WERI-Rb-1 (cell line): Measurements from ENCODE around the gene FTCD.

ENCODE experiments used
- DNase-seq: peaks from one replicate; pipeline ENCODE4 v3.0.0-alpha.2; 2020
- H3K27ac ChIP-seq: fragments of 250-450 bp; sonication (Bioruptor Pico); 2 replicates; pipeline ENCODE4 v1.5.1; 2020; ENCODE audit warnings: mild to moderate bottlenecking, moderate library complexity
- H3K27me3 ChIP-seq: fragments of 250-450 bp; sonication (Bioruptor Pico); 2 replicates; pipeline ENCODE4 v1.5.1; 2021; ENCODE audit warnings: mild to moderate bottlenecking, low read depth, moderate library complexity; ENCODE audit not compliant: insufficient read depth, severe bottlenecking
- H3K36me3 ChIP-seq: fragments of 250-450 bp; sonication (Bioruptor Pico); 2 replicates; pipeline ENCODE4 v1.5.1; 2020; ENCODE audit warnings: mild to moderate bottlenecking, moderate library complexity
- H3K4me3 ChIP-seq: 2 replicates; pipeline ENCODE4 v1.5.1; 2011; ENCODE audit warnings: low read depth, mild to moderate bottlenecking, control low read depth, low read length
- H3K9me3 ChIP-seq: fragments of 250-450 bp; sonication (Bioruptor Pico); 2 replicates; pipeline ENCODE4 v1.5.1; 2021; ENCODE audit warnings: mild to moderate bottlenecking, moderate library complexity; ENCODE audit not compliant: severe bottlenecking
- TF ChIP-seq, protein P1 (sequence below): IDR thresholded peaks from 2 replicates; pipeline ENCODE4 v1.5.1; 2011; ENCODE audit warnings: low read depth, mild to moderate bottlenecking, control low read depth, inconsistent platforms, low read length

Gene FTCD

DNA sequence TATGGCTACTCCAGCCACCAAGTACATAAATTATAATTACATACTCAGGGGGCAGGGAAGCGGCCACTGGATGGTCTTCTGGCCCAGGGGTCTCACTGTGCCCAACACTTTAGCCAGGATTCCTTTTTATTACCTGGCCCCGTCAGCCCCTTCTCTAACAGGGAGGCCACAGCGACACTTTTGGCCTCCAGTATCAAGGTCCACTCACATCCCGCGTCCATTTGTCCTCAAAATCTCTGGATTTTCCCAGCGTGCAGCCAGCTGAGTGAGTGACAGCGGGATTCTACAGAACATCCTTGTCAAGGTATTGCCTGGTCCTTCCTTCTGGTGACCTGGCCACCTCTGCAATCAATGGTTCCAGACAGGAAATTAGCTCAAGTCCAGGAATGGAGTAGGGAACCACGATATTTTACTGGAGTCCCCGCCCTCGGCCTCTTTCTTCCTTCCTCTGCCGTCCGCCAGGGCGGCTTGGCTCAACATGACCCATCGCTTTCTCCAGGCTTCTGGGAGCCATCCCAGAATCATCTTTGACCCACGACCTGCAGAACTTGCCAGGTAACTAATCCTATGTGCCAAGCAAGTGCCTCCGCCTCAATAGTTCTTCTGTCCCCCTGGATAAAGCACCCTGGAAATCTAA lies 60.2 kb downstream of the FTCD start:
- Histone ChIP-seq H3K4me3 (no peak overlapping the region), H3K36me3 (no peaks in the 10 kb centered on the region), H3K27me3 (no peaks in the 10 kb centered on the region), H3K9me3 (no peaks in the 10 kb centered on the region), H3K27ac (no peak overlapping the region)
- TF ChIP-seq, protein P1, sequence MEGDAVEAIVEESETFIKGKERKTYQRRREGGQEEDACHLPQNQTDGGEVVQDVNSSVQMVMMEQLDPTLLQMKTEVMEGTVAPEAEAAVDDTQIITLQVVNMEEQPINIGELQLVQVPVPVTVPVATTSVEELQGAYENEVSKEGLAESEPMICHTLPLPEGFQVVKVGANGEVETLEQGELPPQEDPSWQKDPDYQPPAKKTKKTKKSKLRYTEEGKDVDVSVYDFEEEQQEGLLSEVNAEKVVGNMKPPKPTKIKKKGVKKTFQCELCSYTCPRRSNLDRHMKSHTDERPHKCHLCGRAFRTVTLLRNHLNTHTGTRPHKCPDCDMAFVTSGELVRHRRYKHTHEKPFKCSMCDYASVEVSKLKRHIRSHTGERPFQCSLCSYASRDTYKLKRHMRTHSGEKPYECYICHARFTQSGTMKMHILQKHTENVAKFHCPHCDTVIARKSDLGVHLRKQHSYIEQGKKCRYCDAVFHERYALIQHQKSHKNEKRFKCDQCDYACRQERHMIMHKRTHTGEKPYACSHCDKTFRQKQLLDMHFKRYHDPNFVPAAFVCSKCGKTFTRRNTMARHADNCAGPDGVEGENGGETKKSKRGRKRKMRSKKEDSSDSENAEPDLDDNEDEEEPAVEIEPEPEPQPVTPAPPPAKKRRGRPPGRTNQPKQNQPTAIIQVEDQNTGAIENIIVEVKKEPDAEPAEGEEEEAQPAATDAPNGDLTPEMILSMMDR: no peak
- no peak for DNase-seq

- H3K27ac ChIP-seq: no peak overlapping the region
- TF ChIP-seq, protein P1: no peak
- H3K36me3 ChIP-seq: no peaks in the 10 kb centered on the region
- no peaks in the 10 kb centered on the region for H3K27me3 ChIP-seq
- H3K9me3 ChIP-seq: no peaks in the 10 kb centered on the region
- DNase-seq: no peak
- H3K4me3 ChIP-seq: no peak overlapping the region
Observed at GRCh38 chr21:46094401-46095082, 60.8 kb downstream of the FTCD start.

GRCh38 chr21:46093668-46094400 lies 61.5 kb downstream of the FTCD start:
- Histone ChIP-seq H3K36me3 (no peaks in the 10 kb centered on the region), H3K27ac (no peak overlapping the region), H3K27me3 (no peaks in the 10 kb centered on the region), H3K4me3 (no peak overlapping the region), H3K9me3 (peaks cover 5% of the 10 kb centered on the region)
- TF ChIP-seq, protein P1: no peak
- DNase-seq: no peak

DNA sequence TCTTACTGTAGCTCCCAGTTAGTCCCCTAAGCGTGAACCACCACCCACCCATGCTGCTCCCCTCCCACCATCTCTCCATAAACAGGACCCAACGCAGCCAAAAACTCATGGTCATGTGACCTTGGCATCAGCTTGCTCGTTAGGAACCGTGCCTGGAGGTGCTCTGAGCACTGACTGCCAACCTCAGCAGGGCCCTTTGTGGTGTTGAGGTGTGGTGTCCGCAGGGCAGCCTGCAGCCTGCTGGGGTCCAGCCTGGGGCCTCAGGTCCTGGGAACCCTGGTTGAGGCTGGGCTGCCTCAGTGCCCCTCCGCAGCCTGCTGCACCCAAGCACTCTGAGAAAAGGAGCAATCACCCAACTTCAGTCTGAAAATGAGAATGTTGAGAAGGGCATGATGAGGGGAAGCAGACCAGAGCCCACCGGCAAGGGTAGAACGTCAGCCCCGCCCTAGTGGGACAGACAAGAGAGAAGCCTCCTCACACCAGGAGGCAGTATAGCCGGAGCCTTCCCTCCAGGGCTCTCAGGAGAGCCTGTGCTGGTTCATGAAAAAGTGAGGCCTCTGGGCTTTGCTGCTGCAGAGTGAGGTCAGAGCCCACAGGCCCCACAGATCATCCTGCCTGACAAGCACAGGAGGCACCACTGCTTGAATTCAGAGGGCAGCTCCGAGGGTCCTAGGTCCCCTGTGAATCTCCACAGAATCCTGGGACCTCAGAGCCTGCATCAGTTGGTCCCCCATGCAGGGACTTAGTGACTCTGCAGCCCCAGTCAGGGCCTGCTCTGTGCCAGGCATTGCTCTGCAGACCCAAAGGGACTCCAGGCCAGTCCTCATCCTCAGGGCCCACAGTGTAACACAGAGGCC lies 62.3 kb downstream of the FTCD start:
- no peak for DNase-seq
- Histone ChIP-seq H3K4me3 (no peak overlapping the region), H3K27ac (no peak overlapping the region), H3K9me3 (peaks cover 8% of the 10 kb centered on the region), H3K27me3 (no peaks in the 10 kb centered on the region), H3K36me3 (no peaks in the 10 kb centered on the region)
- TF ChIP-seq, protein P1: no peak

DNA sequence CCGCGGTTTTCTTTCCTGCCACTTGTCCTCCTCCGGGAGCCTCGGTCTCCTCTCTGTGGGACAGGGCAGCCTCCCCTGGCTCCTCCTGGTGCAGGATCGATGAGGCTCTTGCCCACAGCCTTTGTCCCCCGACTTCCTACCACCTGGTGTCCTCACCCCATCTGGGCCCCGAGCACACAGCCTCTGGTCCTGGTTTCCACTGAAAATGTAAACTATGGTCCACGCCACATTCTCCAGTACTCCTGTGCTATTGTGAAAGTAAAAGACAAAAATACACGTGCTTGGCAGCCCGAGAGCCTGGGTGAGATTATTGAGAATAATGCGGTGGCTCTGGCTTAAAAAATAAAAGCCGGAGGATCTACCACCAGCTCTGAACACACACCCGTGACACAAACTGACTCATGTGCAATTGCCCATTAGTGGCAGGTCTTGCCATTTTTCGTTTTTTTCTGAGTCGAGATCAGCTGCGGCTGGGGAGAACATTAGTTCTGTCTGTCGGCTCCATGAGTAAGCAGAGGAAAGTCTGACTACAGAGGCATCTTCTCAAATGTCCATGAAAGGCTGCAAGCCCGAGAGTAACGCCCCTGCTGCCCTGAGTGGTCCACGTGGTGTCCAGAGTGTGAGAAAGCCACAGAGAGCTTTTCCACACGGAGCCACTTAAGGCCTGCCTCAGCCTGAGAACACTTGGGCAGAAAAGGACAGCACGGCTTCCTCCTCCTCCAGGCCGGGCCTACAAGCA lies 63.2 kb downstream of the FTCD start:
- TF ChIP-seq, protein P1: no peak
- H3K36me3 ChIP-seq: no peaks in the 10 kb centered on the region
- peaks cover 8% of the 10 kb centered on the region for H3K9me3 ChIP-seq
- no peak overlapping the region for H3K4me3 ChIP-seq
- no peak for DNase-seq
- H3K27ac ChIP-seq: no peak overlapping the region
- no peaks in the 10 kb centered on the region for H3K27me3 ChIP-seq
